Heart left ventricle (tissue), 16 donors: ENCODE measurements around the gene DLK2. TPM values are rescaled to one million over a fixed set of nuclear protein-coding genes. Genes with fewer than 3 reads are reported as not detected.
"Not testable (repeated sequence)": the region's sequence is repeated elsewhere in the genome, so short reads cannot be mapped to it uniquely, and the experiment has no call there.

Source experiments
- ATAC-seq, 4 donors: fragments of 200-7000 bp; cut with Tn5 transposase; one replicate each; pipeline ENCODE4 v1.9.1; 2020 to 2022; ENCODE audit warnings: moderate library complexity in 4 of 4, mild to moderate bottlenecking in 3 of 4, moderate number of reproducible peaks in 1 of 4
- DNase-seq, 5 donors: peaks; one replicate each; pipeline ENCODE4 v3.0.0-alpha.2; 2020
- H3K27ac ChIP-seq, 12 donors: fragments of 200-600 bp; sonication (generic) in 4 of 12; one replicate each; pipeline versions ENCODE4 v1.5.0 to v1.8.0; 2016 to 2022; ENCODE audit warnings: mild to moderate bottlenecking in 2 of 12
- H3K27me3 ChIP-seq, 9 donors: fragments of 200-600 bp; sonication (generic) in 2 of 9; one replicate each; pipeline versions ENCODE4 v1.5.1 to v1.8.0; 2016 to 2022; ENCODE audit warnings: mild to moderate bottlenecking in 3 of 9
- H3K36me3 ChIP-seq, 9 donors: fragments of 200-600 bp; sonication (generic) in 2 of 9; one replicate each; pipeline versions ENCODE4 v1.5.0 to v1.8.0; 2018 to 2022; ENCODE audit warnings: mild to moderate bottlenecking in 2 of 9
- H3K4me1 ChIP-seq, 12 donors: fragments of 200-600 bp; sonication (generic) in 4 of 12; one replicate each; pipeline versions ENCODE4 v1.5.0 to v1.8.0; 2016 to 2022; ENCODE audit warnings: mild to moderate bottlenecking in 3 of 12
- H3K4me3 ChIP-seq, 12 donors: fragments of 200-600 bp; sonication (generic) in 4 of 12; one replicate each; pipeline versions ENCODE4 v1.5.0 to v1.8.0; 2017 to 2022; ENCODE audit warnings: mild to moderate bottlenecking in 9 of 12, moderate library complexity in 4 of 12
- H3K9me3 ChIP-seq, 12 donors: fragments of 200-600 bp; sonication (generic) in 4 of 12; one replicate each; pipeline versions ENCODE4 v1.5.0 to v1.8.0; 2016 to 2022; ENCODE audit warnings: mild to moderate bottlenecking in 1 of 12
- POLR2A ChIP-seq, 2 donors: fragments of 450-650 bp; IDR thresholded peaks; one replicate each; pipeline ENCODE4 v1.6.1; 2017; ENCODE audit warnings: antibody characterized with exemption in 2 of 2, mild to moderate bottlenecking in 2 of 2, moderate library complexity in 2 of 2
- WGBS, 4 donors: extraction: QIAGEN DNeasy Blood & Tissue Kit in 2 of 4; methylation state at CpG; one replicate each; pipeline versions ENCODE4 v1.1.5 to v1.1.7; 2013 to 2018; 5-methylcytosine and 5-hydroxymethylcytosine counted together
- intact Hi-C, 10 donors: fragments of 100-400 bp; cut with DNase I; formaldehyde crosslinking; loops; one replicate each; pipeline versions ENCODE4 v1.11.1 to v1.14.2; 2022
- polyA plus RNA-seq, 2 donors: library from polyadenylated mRNA; stranded (reverse); fragments of 200-250 nt; gene quantifications; one replicate each; pipeline ENCODE4 v1.2.3, GENCODE V29; 2013
- total RNA-seq, 9 donors: library from RNA; depleted of rRNA in 2 of 9; stranded (reverse); fragments of >200 nt in 2 of 9; fragmentation: NEBNext Ultra II Directional in 3 of 9; extraction: Animal tissue kit (Norgen Biotek cat#: 25700) in 3 of 9; gene quantifications; one replicate each; pipeline versions ENCODE4 v1.1.0 to v1.2.4, GENCODE V29; 2016 to 2023
- TF ChIP-seq, protein P1 (sequence below), 12 donors: fragments of 200-600 bp; sonication (generic) in 4 of 12; IDR thresholded peaks; one replicate each; pipeline versions ENCODE4 v1.5.0 to v1.8.0; 2018 to 2022; ENCODE audit warnings: antibody characterized with exemption in 12 of 12, mild to moderate bottlenecking in 5 of 12
- donor health status: ischemic (EF 13 %, LVEDD 7.1; RV severe dilation, severe dysfunction).
- donor health status: healthy with polysubstance abuse.
- donor health status: DM: no; HTN: yes; CAD: no.
- donor health status: DM: no; HTN: no; CAD: no.
- donor health status: ischemic (EF 25% LVEDD 6.9; RV normal size, moderate dysfunction).
- donor health status: ischemic (EF 25% LVEDD 5.7; RV mildly dilated, moderate dysfunction).
- donor health status: healthy.
- donor health status: DM: yes; HTN: yes; CAD: no.
- donor health status: ischemic (EF 35%, LVEDD 5.7; RV mildly dilated, moderate dysfunction).
- donor health status: nonischemic (EF 11% LVEDD 7.7; RV severe dilation, severe dysfunction).
- donor health status: DM: yes; HTN: yes; CAD: no.
- donor health status: PGD.
- donor health status: ischemic (EF 29% LVEDD 5.4; RV normal size, mild dysfunction).
- donor health status: nonischemic (EF 23%, LVEDD 6.1; RV moderate dilation, normal function).

DLK2 gene
- total and polyA plus RNA-seq, 11 donors: 0.61 to 8.1 (median 2.7) TPM

GRCh38 chr6:43420012-43420709 is 35.2 kb downstream of the DLK2 start:
- Histone ChIP-seq H3K4me1 (no peaks in the 10 kb centered on the region), H3K9me3 (no peaks in the 10 kb centered on the region), H3K27ac (no peak overlapping the region), H3K36me3 (no peaks in the 10 kb centered on the region), H3K4me3 (no peak overlapping the region), H3K27me3 (no peaks in the 10 kb centered on the region)
- WGBS, 4 donors: 61 to 64% (median 63%) methylated on average over 5 of the region's 5 CpGs
- intact Hi-C loops: loop anchor here in 1 of 10 donors (10.0 kb wide), 1 partner anchor 45 kb away; no protein-coding TSS in a partner anchor
- TF ChIP-seq, protein P1, sequence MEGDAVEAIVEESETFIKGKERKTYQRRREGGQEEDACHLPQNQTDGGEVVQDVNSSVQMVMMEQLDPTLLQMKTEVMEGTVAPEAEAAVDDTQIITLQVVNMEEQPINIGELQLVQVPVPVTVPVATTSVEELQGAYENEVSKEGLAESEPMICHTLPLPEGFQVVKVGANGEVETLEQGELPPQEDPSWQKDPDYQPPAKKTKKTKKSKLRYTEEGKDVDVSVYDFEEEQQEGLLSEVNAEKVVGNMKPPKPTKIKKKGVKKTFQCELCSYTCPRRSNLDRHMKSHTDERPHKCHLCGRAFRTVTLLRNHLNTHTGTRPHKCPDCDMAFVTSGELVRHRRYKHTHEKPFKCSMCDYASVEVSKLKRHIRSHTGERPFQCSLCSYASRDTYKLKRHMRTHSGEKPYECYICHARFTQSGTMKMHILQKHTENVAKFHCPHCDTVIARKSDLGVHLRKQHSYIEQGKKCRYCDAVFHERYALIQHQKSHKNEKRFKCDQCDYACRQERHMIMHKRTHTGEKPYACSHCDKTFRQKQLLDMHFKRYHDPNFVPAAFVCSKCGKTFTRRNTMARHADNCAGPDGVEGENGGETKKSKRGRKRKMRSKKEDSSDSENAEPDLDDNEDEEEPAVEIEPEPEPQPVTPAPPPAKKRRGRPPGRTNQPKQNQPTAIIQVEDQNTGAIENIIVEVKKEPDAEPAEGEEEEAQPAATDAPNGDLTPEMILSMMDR (IDR thresholded peaks at IDR 0.05): no peak
- no peak for TF ChIP-seq POLR2A (IDR thresholded peaks at IDR 0.05)
- ATAC-seq: no peak
- DNase-seq: no peak

- H3K9me3 ChIP-seq: no peaks in the 10 kb centered on the region
- no peaks in the 10 kb centered on the region for H3K4me1 ChIP-seq
- ATAC-seq (no peak), DNase-seq (no peak)
- intact Hi-C loops: no loop called here
- no peaks in the 10 kb centered on the region for H3K27me3 ChIP-seq
- H3K36me3 ChIP-seq: no peaks in the 10 kb centered on the region
- TF ChIP-seq POLR2A (IDR thresholded peaks at IDR 0.05): no peak
- TF ChIP-seq, protein P1 (IDR thresholded peaks at IDR 0.05): no peak
- 73 to 83% (median 77%) methylated on average over 4 of the region's 4 CpGs for WGBS, 4 donors
- H3K4me3 ChIP-seq: no peak overlapping the region
- no peak overlapping the region for H3K27ac ChIP-seq
Measured at GRCh38 chr6:43416935-43417334, 38.4 kb downstream of the DLK2 start.

GRCh38 chr6:43415275-43415674 is 40.1 kb downstream of the DLK2 start:
- ATAC-seq, intact Hi-C loops, H3K4me1 ChIP-seq, H3K36me3 ChIP-seq, H3K4me3 ChIP-seq, H3K9me3 ChIP-seq, DNase-seq, H3K27ac ChIP-seq, H3K27me3 ChIP-seq: not testable (repeated sequence)
- 88 to 93% (median 91%) methylated on average over 8 of the region's 8 CpGs for WGBS, 4 donors

- 83 to 94% (median 93%) methylated on average over 1 to 2 of the region's 2 CpGs for WGBS, 4 donors
- H3K4me3 ChIP-seq: no peak overlapping the region
- no peak overlapping the region for H3K27ac ChIP-seq
- no peaks in the 10 kb centered on the region for H3K27me3 ChIP-seq
- no peak for TF ChIP-seq POLR2A (IDR thresholded peaks at IDR 0.05)
- TF ChIP-seq, protein P1 (IDR thresholded peaks at IDR 0.05): no peak
- intact Hi-C loops: no loop called here
- DNase-seq (no peak), ATAC-seq (no peak)
- H3K36me3 ChIP-seq: no peaks in the 10 kb centered on the region
- H3K4me1 ChIP-seq: no peaks in the 10 kb centered on the region
- H3K9me3 ChIP-seq: no peaks in the 10 kb centered on the region
Measured at GRCh38 chr6:43413002-43413401, 42.3 kb downstream of the DLK2 start.

GRCh38 chr6:43412541-43412940 is 42.8 kb downstream of the DLK2 start:
- Histone ChIP-seq H3K4me3 (no peak overlapping the region), H3K36me3 (no peaks in the 10 kb centered on the region), H3K4me1 (no peaks in the 10 kb centered on the region), H3K9me3 (no peaks in the 10 kb centered on the region), H3K27ac (no peak overlapping the region), H3K27me3 (no peaks in the 10 kb centered on the region)
- TF ChIP-seq POLR2A (IDR thresholded peaks at IDR 0.05): no peak
- TF ChIP-seq, protein P1 (IDR thresholded peaks at IDR 0.05): no peak
- 50 to 84% (median 73%) methylated on average over 2 to 5 of the region's 5 CpGs; no CpG with 5 or more reads in 1 of the 4 donors for WGBS, 4 donors
- ATAC-seq (no peak), DNase-seq (no peak)
- intact Hi-C loops: no loop called here

DNA sequence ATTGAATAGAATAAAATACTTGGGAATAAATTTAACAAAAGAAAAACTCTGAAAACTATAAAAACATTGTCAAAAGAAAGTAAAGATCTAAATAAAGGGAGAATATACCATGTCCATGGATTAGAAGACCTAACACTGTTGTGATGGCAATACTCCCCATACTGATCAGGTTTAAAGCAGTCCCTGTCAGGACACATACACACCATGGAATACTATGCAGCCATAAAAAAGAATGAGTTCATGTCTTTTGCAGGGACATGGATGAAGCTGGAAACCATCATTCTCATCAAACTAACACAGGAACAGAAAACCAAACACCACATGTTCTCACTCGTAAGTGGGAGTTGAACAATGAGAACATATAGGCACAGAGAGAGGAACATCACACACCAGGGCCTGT is 44.6 kb downstream of the DLK2 start:
- H3K27ac ChIP-seq, H3K4me1 ChIP-seq, H3K9me3 ChIP-seq, DNase-seq, H3K4me3 ChIP-seq, H3K36me3 ChIP-seq, intact Hi-C loops, ATAC-seq, H3K27me3 ChIP-seq: not testable (repeated sequence)
- 89 to 100% (median 93%) methylated on average over 1 of the region's 1 CpG for WGBS, 4 donors
